Keratinocyte (primary cell): ENCODE measurements around the gene PLXNA2. TPM values are rescaled to one million over a fixed set of nuclear protein-coding genes. Genes with fewer than 3 reads are reported as not detected.

Experiments
- DNase-seq: peaks from one replicate; pipeline ENCODE4 v3.0.0-alpha.2; 2011; ENCODE audit warnings: low read depth, missing footprints, low spot score
- FAIRE-seq: peaks from 2 replicates; lab custom pipeline; 2011; peaks lifted over from hg19 to GRCh38; lab: Jason Lieb, UNC
- H2AFZ ChIP-seq: 2 replicates; pipeline ENCODE4 v1.6.0; 2012; ENCODE audit warnings: low read length, control low read depth, inconsistent platforms; ENCODE audit not compliant: control insufficient read depth
- H3K27ac ChIP-seq: 2 replicates; pipeline ENCODE4 v1.5.1; 2011; ENCODE audit warnings: low read length; ENCODE audit not compliant: control insufficient read depth, insufficient read depth
- H3K27me3 ChIP-seq: 3 replicates; pipeline ENCODE4 v1.6.0; 2011; ENCODE audit warnings: low read length; ENCODE audit not compliant: control insufficient read depth, insufficient read depth; ENCODE audit errors: extremely low read depth
- H3K36me3 ChIP-seq, 2 experiments: 2 replicates in 1 of 2; 3 replicates in 1 of 2; pipeline ENCODE4 v1.5.1; 2011; ENCODE audit warnings: low read length in 2 of 2, mild to moderate bottlenecking in 1 of 2; ENCODE audit not compliant: control insufficient read depth in 2 of 2, insufficient read depth in 2 of 2; ENCODE audit errors: extremely low read depth in 1 of 2
- H3K4me1 ChIP-seq: 3 replicates; pipeline ENCODE4 v1.5.1; 2011; ENCODE audit warnings: low read length; ENCODE audit not compliant: control insufficient read depth, insufficient read depth; ENCODE audit errors: extremely low read depth
- H3K4me2 ChIP-seq: 3 replicates; pipeline ENCODE4 v1.6.0; 2011; ENCODE audit warnings: low read depth, low read length; ENCODE audit not compliant: control insufficient read depth, insufficient read depth; ENCODE audit errors: extremely low read depth
- H3K4me3 ChIP-seq, 3 experiments: fragments of 200-600 bp in 1 of 3; sonication (generic) in 1 of 3; 2 replicates in 2 of 3; 3 replicates in 1 of 3; pipeline ENCODE4 v1.5.1; 2011 to 2016; ENCODE audit warnings: low read length in 3 of 3, mild to moderate bottlenecking in 3 of 3, control low read depth in 2 of 3, inconsistent platforms in 1 of 3, low read depth in 1 of 3, mixed read lengths in 1 of 3, mixed run types in 1 of 3, moderate library complexity in 1 of 3; ENCODE audit not compliant: control insufficient read depth in 2 of 3, insufficient read depth in 2 of 3; ENCODE audit errors: extremely low read depth in 1 of 3
- H3K79me2 ChIP-seq: 2 replicates; pipeline ENCODE4 v1.6.0; 2012; ENCODE audit warnings: low read length; ENCODE audit not compliant: control insufficient read depth, insufficient read depth
- H3K9ac ChIP-seq: 3 replicates; pipeline ENCODE4 v1.6.0; 2011; ENCODE audit warnings: low read length; ENCODE audit not compliant: control insufficient read depth, insufficient read depth; ENCODE audit errors: extremely low read depth
- H3K9me1 ChIP-seq: 3 replicates; pipeline ENCODE4 v1.6.0; 2011; ENCODE audit warnings: low read length; ENCODE audit not compliant: control insufficient read depth, insufficient read depth; ENCODE audit errors: extremely low read depth
- H3K9me3 ChIP-seq: 2 replicates; pipeline ENCODE4 v1.5.1; 2012; ENCODE audit warnings: low read depth, low read length; ENCODE audit not compliant: control insufficient read depth
- H4K20me1 ChIP-seq: 3 replicates; pipeline ENCODE4 v1.6.0; 2011; ENCODE audit warnings: low read length; ENCODE audit not compliant: control insufficient read depth, insufficient read depth; ENCODE audit errors: extremely low read depth
- CTCF ChIP-seq, 3 experiments: IDR thresholded peaks in 1 of 3; conservative IDR thresholded peaks in 1 of 3; optimal IDR thresholded peaks in 1 of 3; 2 replicates in 2 of 3; 3 replicates in 1 of 3; pipeline versions ENCODE3 to v1.5.1; 2011; ENCODE audit warnings: low read length in 3 of 3, mild to moderate bottlenecking in 3 of 3, moderate library complexity in 2 of 3, control low read depth in 1 of 3, inconsistent platforms in 1 of 3; ENCODE audit not compliant: insufficient read depth in 2 of 3; ENCODE audit errors: extremely low read depth in 1 of 3
- EZH2 ChIP-seq: IDR thresholded peaks from one replicate; pipeline ENCODE4 v1.6.1; 2012; ENCODE audit warnings: inconsistent platforms, mild to moderate bottlenecking, low read length, moderate library complexity
- dilution Hi-C: fragments of 300-500 bp; cut with MboI; formaldehyde crosslinking; loops from one replicate; pipeline ENCODE4 v1.7.0; 2020; ENCODE audit warnings: low sequenced_read_pairs; ENCODE audit not compliant: extremely low pct_ligation_motif_present
- polyA plus RNA-seq, 5 experiments: library from polyadenylated mRNA; depleted of rRNA in 3 of 5; stranded (reverse) in 3 of 5; stranded (forward) in 1 of 5; unstranded in 1 of 5; fragments of >200 nt; gene quantifications; 1 replicate in 1 of 5; 2 replicates in 3 of 5; 3 replicates in 1 of 5; pipeline versions ENCODE4 v1.2.1 to v1.2.3, GENCODE V29; 2011 to 2012; ENCODE audit warnings: missing spikeins in 2 of 5, low read depth in 1 of 5, low replicate concordance in 1 of 5

The PLXNA2 gene
- polyA plus RNA-seq, 1 donor (not counting 4 experiments of a cell fraction or from before 2014, with no cell fraction given): 6.7 TPM

DNA sequence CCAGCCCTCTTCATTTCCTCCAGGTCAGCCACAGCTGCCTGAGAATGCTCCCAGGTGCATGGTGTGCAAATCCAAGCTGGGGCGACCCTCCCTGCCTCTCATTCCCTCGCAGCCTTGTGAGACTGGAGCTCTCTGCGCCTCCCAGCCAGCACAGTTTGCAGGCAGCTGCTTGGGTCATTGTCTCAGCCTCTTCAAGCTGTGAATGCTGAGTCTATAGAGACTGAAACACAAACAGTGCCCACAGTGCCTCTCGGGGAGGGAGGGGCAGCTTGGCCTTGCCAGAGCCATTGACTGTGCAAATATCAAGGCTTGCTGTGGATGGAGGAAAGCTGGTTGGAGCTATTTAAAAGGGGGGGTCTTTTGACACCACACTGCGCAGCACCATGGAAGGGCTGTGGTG, 10.6 kb downstream of the PLXNA2 start:
- H4K20me1 ChIP-seq: no peaks in the 10 kb centered on the region
- H3K4me3 ChIP-seq: no peak overlapping the region
- H2AFZ ChIP-seq: no peak overlapping the region
- H3K27ac ChIP-seq: no peak overlapping the region
- H3K36me3 ChIP-seq: peaks cover 0 to 5% of the 10 kb centered on the region in 2 experiments
- H3K9me3 ChIP-seq: no peaks in the 10 kb centered on the region
- peaks cover 72% of the 10 kb centered on the region for H3K79me2 ChIP-seq
- no peak for TF ChIP-seq EZH2
- no peak for TF ChIP-seq CTCF (optimal IDR thresholded peaks at IDR 0.05 in 1 of 3, IDR thresholded peaks at IDR 0.05 in 1 of 3, conservative IDR thresholded peaks at IDR 0.05 in 1 of 3; ENCODE audit: extremely low read depth in 1 of 3, insufficient read depth in 2 of 3, low read length in 3 of 3)
- DNase-seq: no peak
- H3K27me3 ChIP-seq: no peaks in the 10 kb centered on the region
- no peak overlapping the region for H3K9ac ChIP-seq
- no peak for FAIRE-seq
- H3K4me2 ChIP-seq: no peak overlapping the region
- H3K9me1 ChIP-seq: peaks cover 2% of the 10 kb centered on the region
- peaks cover 64% of the 10 kb centered on the region for H3K4me1 ChIP-seq
- dilution Hi-C loops: no loop called here

DNA sequence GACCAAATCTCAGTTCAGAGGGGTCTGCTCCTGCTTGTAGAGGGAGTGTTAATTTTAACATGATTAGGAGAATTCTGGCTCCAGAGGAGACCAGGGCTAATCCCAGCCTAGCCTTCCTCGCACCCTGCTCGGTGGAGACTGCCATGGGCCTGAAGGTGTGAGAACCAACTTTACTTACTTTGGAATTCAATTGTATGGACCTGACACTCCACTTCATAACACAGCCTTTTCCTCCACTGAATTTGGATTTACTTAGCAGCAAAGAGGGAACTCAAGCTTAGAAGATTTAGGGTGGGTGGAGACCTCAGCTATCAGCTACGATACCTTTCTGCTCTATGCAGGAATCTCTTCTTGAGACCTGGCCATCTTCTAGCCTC, 11.5 kb downstream of the PLXNA2 start:
- no peak overlapping the region for H3K4me2 ChIP-seq
- dilution Hi-C loops: no loop called here
- H2AFZ ChIP-seq: no peak overlapping the region
- H3K79me2 ChIP-seq: peaks cover 73% of the 10 kb centered on the region
- H3K27me3 ChIP-seq: no peaks in the 10 kb centered on the region
- FAIRE-seq: no peak
- no peaks in the 10 kb centered on the region for H3K9me3 ChIP-seq
- H3K36me3 ChIP-seq: peaks cover 0 to 5% of the 10 kb centered on the region in 2 experiments
- peaks cover 60% of the 10 kb centered on the region for H3K4me1 ChIP-seq
- no peak overlapping the region for H3K4me3 ChIP-seq
- TF ChIP-seq EZH2 (no peak), CTCF (optimal IDR thresholded peaks at IDR 0.05 in 1 of 3, IDR thresholded peaks at IDR 0.05 in 1 of 3, conservative IDR thresholded peaks at IDR 0.05 in 1 of 3; ENCODE audit: extremely low read depth in 1 of 3, insufficient read depth in 2 of 3, low read length in 3 of 3) (no peak)
- no peak overlapping the region for H3K9ac ChIP-seq
- no peak for DNase-seq
- peaks cover 2% of the 10 kb centered on the region for H3K9me1 ChIP-seq
- no peak overlapping the region for H3K27ac ChIP-seq
- no peaks in the 10 kb centered on the region for H4K20me1 ChIP-seq
